ENCODE data around the gene GABBR2. TPM values are rescaled to one million over a fixed set of nuclear protein-coding genes. Genes with fewer than 3 reads are reported as not detected.

GABBR2 gene
- total RNA-seq, 1 donor from 2014 or later, result not detected

DNA sequence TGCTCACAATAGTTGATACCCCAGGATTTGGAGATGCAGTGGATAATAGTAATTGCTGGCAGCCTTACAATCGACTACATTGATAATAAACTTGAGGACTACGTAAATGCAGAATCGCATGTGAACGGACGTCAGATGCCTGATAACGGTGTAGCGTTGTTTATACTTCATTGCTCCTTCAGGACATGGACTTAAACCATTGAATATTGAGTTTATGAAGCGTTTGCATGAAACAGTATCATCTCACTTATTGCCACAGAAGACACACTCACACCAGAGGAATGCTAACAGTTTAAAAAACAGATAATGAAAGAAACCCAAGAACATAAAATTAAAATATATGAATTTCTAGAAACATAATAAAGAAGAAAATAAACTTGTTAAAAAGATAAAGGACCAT is 101.6 kb downstream of the GABBR2 start:
- no peak overlapping the region for H3K4me3 Mint-ChIP-seq (ENCODE audit: low read depth)
- H3K27me3 Mint-ChIP-seq (ENCODE audit: low read depth), result peaks cover 9% of the 10 kb centered on the region
- no peak for DNase-seq (ENCODE audit: low spot score)
- H3K9me3 Mint-ChIP-seq, result no peaks in the 10 kb centered on the region
- no peak overlapping the region for H3K27ac Mint-ChIP-seq
- H3K4me1 Mint-ChIP-seq (ENCODE audit: low read depth), result no peaks in the 10 kb centered on the region
- no peaks in the 10 kb centered on the region for H3K36me3 Mint-ChIP-seq (ENCODE audit: low read depth)
- intact Hi-C loops (cut with micrococcal nuclease), result no loop called here

DNA sequence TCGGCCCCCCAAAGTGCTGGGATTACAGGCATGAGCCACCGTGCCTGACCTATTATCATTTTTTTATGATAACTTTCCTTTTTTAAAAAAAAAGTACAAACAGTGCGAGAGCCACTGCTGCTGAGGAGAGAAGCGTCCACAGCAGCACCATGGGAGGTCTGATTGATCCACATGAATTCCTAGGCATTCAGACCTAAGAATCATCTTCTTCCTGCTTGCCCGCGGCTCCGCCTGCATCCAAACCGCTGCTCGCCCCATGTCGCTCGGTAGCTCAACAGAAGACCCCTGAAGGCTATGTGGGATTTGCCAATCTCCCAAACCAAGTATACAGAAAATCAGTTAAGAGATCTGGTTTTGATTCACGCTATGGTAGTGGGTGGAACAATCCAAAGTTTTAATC is 102.0 kb downstream of the GABBR2 start:
- Mint-ChIP-seq H3K9me3 (no peaks in the 10 kb centered on the region), H3K4me3 (ENCODE audit: low read depth) (no peak overlapping the region), H3K27ac (no peak overlapping the region), H3K27me3 (ENCODE audit: low read depth) (peaks cover 9% of the 10 kb centered on the region), H3K36me3 (ENCODE audit: low read depth) (no peaks in the 10 kb centered on the region), H3K4me1 (ENCODE audit: low read depth) (no peaks in the 10 kb centered on the region)
- no peak for DNase-seq (ENCODE audit: low spot score)
- intact Hi-C loops (cut with micrococcal nuclease), result no loop called here

DNA sequence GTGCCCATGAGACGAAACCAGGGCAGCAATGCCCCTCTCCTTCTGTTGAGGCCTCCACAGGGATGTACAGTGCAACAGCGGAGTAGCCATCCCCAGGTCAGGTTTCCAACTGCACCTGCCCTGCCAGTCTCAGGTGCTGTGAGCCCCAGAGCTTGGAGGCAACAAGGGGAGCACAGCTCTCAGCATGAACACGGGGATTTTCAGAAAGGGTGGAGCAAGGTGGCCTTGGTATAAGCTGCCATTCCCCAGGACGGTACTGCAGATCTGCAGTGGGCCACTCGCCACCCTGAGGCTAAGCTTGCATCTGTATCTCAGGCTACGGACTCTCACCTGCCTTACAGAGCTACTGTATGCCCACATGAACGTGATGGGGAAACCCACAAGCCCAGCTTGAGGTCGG is 103.6 kb downstream of the GABBR2 start:
- Mint-ChIP-seq H3K4me1 (ENCODE audit: low read depth) (no peaks in the 10 kb centered on the region), H3K27me3 (ENCODE audit: low read depth) (peaks cover 9% of the 10 kb centered on the region), H3K27ac (no peak overlapping the region), H3K4me3 (ENCODE audit: low read depth) (no peak overlapping the region), H3K9me3 (no peaks in the 10 kb centered on the region), H3K36me3 (ENCODE audit: low read depth) (no peaks in the 10 kb centered on the region)
- DNase-seq (ENCODE audit: low spot score), result no peak
- intact Hi-C loops (cut with micrococcal nuclease), result no loop called here

DNA sequence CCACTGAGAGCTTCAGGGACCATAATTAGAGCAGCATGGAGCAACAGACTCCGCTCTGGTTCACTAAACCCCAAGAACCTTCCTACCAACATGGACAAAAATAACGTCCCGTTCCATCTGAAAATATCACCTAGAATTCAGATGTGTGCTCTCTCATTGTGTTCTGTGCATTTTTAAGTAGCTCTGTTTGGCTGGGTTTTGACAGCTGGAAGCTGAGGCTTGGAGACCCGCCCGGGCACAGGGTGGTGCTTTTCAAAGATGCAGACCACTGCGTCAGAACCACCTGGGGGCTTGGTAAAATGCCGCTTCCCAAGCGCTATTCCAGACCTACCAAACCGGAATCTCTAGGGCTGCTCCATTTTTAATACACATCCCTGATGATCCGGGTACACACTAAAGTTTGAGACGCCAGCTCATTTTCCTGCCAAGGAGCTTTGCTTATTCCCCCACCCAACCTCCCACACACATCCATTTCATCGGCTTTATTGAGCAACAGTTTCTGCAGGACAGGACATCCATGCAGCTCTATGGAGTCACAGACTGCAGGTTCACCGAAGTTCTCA is 104.8 kb downstream of the GABBR2 start:
- Mint-ChIP-seq H3K27ac (no peak overlapping the region), H3K4me3 (ENCODE audit: low read depth) (no peak overlapping the region), H3K9me3 (no peaks in the 10 kb centered on the region), H3K27me3 (ENCODE audit: low read depth) (peaks cover 6% of the 10 kb centered on the region), H3K36me3 (ENCODE audit: low read depth) (no peaks in the 10 kb centered on the region), H3K4me1 (ENCODE audit: low read depth) (no peaks in the 10 kb centered on the region)
- intact Hi-C loops (cut with micrococcal nuclease), result no loop called here
- DNase-seq (ENCODE audit: low spot score), result no peak

DNA sequence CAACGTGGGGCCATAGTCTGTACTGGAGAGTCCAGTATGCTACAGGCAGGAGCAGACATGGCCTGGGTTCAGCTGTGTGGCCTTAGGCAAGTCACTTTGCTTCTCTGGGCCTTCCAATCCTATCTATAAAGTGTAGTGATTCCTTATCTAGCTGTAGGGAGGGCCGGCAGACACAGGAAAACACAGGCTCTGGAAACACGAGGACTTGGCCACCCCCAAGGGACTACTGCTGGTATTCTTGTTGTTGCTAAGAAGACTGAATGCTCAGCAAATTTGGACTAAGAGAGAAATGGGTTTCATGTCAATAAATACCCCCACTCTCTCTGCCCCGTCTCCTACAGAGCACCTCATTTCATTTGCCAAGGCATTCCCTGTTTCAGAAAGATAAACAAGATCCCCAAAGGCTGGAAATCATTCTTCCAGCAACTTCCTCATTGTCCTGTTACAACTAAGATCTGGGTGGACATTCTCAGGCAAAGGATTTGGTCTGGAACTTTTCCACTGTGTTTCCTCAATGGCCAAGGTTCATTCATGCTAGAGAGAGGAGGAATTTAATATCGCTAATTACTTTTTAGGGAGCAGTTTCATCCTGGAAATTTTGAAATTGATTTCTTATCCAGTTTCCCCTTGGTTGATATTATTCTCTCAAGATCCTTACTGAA is 105.8 kb downstream of the GABBR2 start:
- no peaks in the 10 kb centered on the region for H3K36me3 Mint-ChIP-seq (ENCODE audit: low read depth)

DNA sequence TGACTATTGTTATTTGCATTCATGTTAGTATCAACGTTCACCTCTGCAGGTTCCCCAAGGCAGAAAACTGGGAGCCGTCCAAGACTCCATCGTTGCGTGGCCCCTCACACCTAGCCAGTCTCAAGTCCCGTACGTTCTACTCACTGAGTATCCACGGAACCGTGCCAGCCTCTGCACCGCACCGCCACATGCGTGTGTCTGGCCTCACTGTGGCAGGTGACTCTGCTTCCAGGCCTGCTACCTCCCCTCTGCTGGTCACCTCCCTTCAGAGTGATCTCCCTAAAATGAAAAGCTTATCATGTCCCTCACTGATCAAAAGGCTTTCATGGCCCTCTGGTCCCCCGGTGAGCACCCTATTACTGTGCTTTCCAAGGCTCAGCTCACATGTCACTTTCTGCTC is 108.1 kb downstream of the GABBR2 start:
- DNase-seq (ENCODE audit: low spot score), result no peak
- no peaks in the 10 kb centered on the region for H3K27me3 Mint-ChIP-seq (ENCODE audit: low read depth)
- no peak overlapping the region for H3K4me3 Mint-ChIP-seq (ENCODE audit: low read depth)
- H3K9me3 Mint-ChIP-seq, result no peaks in the 10 kb centered on the region
- no peaks in the 10 kb centered on the region for H3K4me1 Mint-ChIP-seq (ENCODE audit: low read depth)
- H3K27ac Mint-ChIP-seq, result no peak overlapping the region
- intact Hi-C loops (cut with micrococcal nuclease), result no loop called here
- H3K36me3 Mint-ChIP-seq (ENCODE audit: low read depth), result no peaks in the 10 kb centered on the region

More for the DNA sequence above, 105.8 kb downstream of the GABBR2 start:
- Mint-ChIP-seq H3K4me3 (ENCODE audit: low read depth) (no peak overlapping the region), H3K27ac (no peak overlapping the region), H3K9me3 (no peaks in the 10 kb centered on the region), H3K4me1 (ENCODE audit: low read depth) (no peaks in the 10 kb centered on the region), H3K27me3 (ENCODE audit: low read depth) (peaks cover 5% of the 10 kb centered on the region)
- intact Hi-C loops (cut with micrococcal nuclease), result no loop called here
- DNase-seq (ENCODE audit: low spot score), result no peak

DNA sequence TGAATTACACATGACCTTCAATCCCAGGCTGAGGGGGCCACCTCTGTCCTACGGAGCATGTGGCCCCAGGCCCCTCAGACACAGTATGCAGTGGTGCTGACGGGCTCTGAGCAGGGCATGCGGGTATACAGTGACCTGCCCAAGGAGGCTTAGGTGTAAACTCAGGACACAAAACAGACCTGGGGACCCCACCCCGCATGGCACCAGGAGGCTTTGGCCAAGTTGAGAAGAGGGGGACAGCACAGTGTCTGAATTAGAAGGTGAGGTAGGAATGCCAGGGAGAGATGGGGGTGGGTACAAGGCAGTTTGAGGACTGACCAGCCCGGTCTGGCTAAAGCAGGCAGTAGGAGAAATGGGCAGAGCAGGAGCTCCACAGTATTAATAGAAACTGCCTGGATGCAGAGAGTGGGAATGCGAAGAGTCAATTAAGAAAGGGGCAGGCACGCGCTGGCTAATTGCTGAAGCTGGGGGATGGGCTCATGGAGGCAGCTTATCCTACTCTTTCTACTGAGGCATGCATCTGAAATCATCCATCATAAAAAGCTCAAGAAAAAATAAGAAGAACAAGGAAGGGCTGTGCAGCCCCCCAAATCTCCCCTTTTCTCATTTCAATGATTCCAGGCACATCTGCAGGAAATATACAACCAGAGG is 109.0 kb downstream of the GABBR2 start:
- Mint-ChIP-seq H3K4me1 (ENCODE audit: low read depth) (no peaks in the 10 kb centered on the region), H3K9me3 (no peaks in the 10 kb centered on the region), H3K27ac (no peak overlapping the region), H3K36me3 (ENCODE audit: low read depth) (no peaks in the 10 kb centered on the region), H3K27me3 (ENCODE audit: low read depth) (no peaks in the 10 kb centered on the region), H3K4me3 (ENCODE audit: low read depth) (no peak overlapping the region)
- intact Hi-C loops (cut with micrococcal nuclease), result no loop called here
- no peak for DNase-seq (ENCODE audit: low spot score)

DNA sequence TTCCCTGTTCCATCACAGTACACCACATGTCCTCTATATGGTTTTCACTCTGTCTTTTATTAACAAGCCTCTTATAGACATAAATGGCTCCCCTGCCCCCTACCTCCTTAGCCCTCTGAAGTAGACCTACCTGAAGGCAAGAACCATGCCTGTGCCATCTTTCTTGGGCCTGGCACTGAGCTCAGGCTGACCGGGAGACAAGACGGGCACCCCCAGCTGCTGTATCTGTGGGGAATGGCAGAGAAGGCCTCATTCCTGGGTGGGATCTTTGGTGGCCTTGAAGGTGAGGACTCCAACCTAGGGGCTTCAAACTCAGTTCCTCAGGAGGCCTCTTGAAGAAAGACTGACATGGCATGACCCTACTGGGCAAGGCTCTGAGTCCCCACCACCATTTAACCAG is 109.9 kb downstream of the GABBR2 start:
- H3K36me3 Mint-ChIP-seq (ENCODE audit: low read depth), result no peaks in the 10 kb centered on the region
- H3K4me3 Mint-ChIP-seq (ENCODE audit: low read depth), result no peak overlapping the region
- intact Hi-C loops (cut with micrococcal nuclease), result no loop called here
- H3K4me1 Mint-ChIP-seq (ENCODE audit: low read depth), result no peaks in the 10 kb centered on the region
- H3K27me3 Mint-ChIP-seq (ENCODE audit: low read depth), result no peaks in the 10 kb centered on the region
- DNase-seq (ENCODE audit: low spot score), result no peak
- no peaks in the 10 kb centered on the region for H3K9me3 Mint-ChIP-seq
- H3K27ac Mint-ChIP-seq, result no peak overlapping the region

DNA sequence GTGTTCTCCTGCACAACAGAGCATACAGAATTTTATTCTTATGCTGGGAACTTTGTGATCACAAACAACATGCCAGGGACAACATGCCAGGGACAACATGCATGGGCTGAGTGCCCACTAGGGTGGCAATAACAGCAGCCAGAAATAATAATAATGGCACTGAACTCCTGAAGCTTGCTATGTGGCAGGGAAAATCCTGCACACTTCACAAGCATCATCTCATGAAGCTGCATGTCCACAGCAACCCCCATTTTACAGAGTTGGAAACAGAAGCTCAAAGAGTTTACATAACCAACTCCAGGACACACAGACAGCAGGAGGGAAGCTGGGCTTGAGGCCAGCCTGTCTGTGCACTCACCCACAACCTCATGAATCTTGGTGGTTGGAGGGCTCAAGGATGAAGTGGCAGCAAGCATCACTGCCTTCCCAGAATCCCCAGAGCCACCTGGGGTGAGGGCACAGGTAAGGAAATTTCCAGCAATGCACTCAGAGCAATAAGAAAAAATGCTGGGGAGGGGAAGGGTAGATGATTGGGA is 111.4 kb downstream of the GABBR2 start:
- intact Hi-C loops (cut with micrococcal nuclease), result no loop called here
- DNase-seq (ENCODE audit: low spot score), result no peak
- Mint-ChIP-seq H3K9me3 (no peaks in the 10 kb centered on the region), H3K27ac (no peak overlapping the region), H3K27me3 (ENCODE audit: low read depth) (no peaks in the 10 kb centered on the region), H3K4me3 (ENCODE audit: low read depth) (no peak overlapping the region), H3K36me3 (ENCODE audit: low read depth) (no peaks in the 10 kb centered on the region), H3K4me1 (ENCODE audit: low read depth) (no peaks in the 10 kb centered on the region)

DNA sequence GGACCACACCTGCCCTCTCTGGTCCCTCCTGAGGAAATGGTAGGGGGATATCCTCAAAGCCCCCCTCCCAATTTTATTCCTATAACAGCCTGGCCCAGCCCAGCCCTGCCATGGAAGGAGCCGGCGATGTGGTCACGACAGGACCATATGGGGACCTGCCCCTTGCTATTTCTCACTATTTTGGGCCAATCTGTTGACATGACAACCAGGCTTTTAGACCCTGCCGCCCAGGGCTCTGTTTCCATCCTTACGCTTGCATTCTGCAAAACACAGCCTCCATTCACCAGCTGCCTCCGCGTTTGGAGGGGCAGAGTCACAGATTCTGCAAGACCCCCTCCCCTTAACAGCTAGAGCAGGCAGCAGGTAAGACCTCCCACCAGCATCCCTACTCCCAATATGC is 112.2 kb downstream of the GABBR2 start:
- Mint-ChIP-seq H3K9me3 (no peaks in the 10 kb centered on the region), H3K4me1 (ENCODE audit: low read depth) (no peaks in the 10 kb centered on the region), H3K27me3 (ENCODE audit: low read depth) (no peaks in the 10 kb centered on the region), H3K36me3 (ENCODE audit: low read depth) (no peaks in the 10 kb centered on the region), H3K27ac (no peak overlapping the region), H3K4me3 (ENCODE audit: low read depth) (no peak overlapping the region)
- no peak for DNase-seq (ENCODE audit: low spot score)
- intact Hi-C loops (cut with micrococcal nuclease), result no loop called here

DNA sequence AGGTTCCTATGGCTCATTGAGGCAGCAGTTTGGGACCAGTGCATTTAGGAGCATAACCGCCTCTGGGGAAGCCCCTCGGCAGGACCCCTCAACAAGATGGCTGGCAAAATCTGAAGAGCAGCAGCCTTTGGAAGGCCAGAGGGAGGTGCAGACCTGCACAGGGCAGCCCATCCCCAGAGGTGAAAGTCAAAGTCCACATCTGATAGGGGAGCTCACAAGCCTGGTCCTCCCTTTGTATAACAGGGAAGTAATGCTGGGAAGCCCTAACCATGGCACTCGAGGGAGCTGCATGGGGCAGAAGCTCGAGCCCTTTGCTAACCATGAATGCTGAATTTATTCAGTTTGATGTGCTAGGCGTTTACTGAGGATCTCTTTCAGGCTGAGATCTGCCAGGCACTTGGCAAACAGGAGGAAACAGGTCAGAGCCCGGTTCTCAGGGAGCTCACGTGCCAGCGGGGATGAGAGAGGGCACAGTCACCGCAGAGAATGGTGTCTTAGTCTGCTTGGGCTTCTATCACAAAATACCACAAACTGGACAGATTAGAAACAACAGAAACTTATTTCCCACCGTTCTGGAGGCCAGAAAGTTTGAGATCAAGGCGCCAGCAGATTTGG is 114.1 kb downstream of the GABBR2 start:
- Mint-ChIP-seq H3K36me3 (ENCODE audit: low read depth) (no peaks in the 10 kb centered on the region), H3K27ac (no peak overlapping the region), H3K9me3 (no peaks in the 10 kb centered on the region), H3K4me1 (ENCODE audit: low read depth) (no peaks in the 10 kb centered on the region), H3K27me3 (ENCODE audit: low read depth) (no peaks in the 10 kb centered on the region), H3K4me3 (ENCODE audit: low read depth) (no peak overlapping the region)
- intact Hi-C loops (cut with micrococcal nuclease), result no loop called here
- no peak for DNase-seq (ENCODE audit: low spot score)

DNA sequence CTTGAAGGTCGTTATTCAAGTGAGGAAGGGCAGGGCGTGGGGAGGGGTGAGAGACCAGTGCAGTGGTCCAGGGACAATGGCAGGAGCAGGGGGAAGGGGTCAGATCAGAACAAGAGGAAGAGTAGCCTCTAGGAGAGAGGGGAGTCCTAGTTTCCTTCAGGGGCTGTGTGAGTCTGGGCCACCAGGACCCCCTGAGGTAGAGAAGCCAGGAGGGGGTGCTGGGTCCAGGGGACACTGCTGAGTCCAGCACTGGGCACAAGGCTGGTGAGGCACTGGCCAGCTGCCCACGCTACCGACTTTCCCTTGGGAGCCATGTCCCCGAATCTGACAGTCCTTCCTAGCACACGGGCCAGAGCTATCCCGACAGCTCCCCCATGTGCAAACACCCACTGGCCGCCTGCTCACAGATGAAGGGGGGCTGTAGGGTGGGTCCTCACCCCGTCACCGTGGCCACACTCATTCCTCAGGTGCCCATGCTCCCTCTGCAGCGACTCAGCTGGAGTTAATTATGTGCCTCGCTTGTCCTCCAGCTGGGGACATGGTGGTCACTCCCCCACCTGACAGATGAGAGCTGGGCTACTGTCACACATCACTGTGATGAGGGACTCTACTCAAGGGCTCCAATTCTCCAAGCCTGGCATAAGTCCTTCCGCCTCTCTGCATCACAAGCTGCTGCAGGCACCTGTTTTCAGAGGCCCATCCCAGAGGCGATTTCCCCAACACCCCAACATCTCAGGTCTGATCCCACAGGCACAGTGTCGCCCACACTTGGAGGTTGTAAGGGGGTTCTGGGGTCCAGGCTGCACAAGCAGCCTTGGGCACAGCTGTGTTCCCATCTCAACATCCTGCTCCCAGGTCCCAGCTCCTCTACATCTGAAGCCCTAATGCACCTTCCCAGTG is 115.1 kb downstream of the GABBR2 start:
- Mint-ChIP-seq H3K27ac (no peak overlapping the region), H3K27me3 (ENCODE audit: low read depth) (no peaks in the 10 kb centered on the region), H3K9me3 (no peaks in the 10 kb centered on the region), H3K4me1 (ENCODE audit: low read depth) (no peaks in the 10 kb centered on the region), H3K36me3 (ENCODE audit: low read depth) (no peaks in the 10 kb centered on the region), H3K4me3 (ENCODE audit: low read depth) (no peak overlapping the region)
- DNase-seq (ENCODE audit: low spot score), result no peak
- intact Hi-C loops (cut with micrococcal nuclease), result no loop called here

Measured in activated T-helper 2 cell treated with anti-CD3 and anti-CD28 coated beads, Interferon-gamma antibody, Interleukin-2, Interleukin-4, amounts not matched to agents 10 μg/mL and 5 μg/mL and 100 μg/mL, durations not matched to agents 14 hours and 24 hours and 36 hours (primary cell).